Type B pancreatic cell (in vitro differentiated cells): ENCODE data around the gene SIRT7. TPM values are rescaled to one million over a fixed set of nuclear protein-coding genes. Genes with fewer than 3 reads are reported as not detected.

ENCODE experiments used
- DNase-seq: peaks from one replicate; pipeline ENCODE4 v3.0.0; 2021; ENCODE audit warnings: mixed read lengths; ENCODE audit not compliant: unreplicated experiment; ENCODE audit errors: extremely low spot score
- H3K27ac Mint-ChIP-seq: 2 replicates; pipeline ENCODE4 v1.8.0; 2021; ENCODE audit warnings: mild to moderate bottlenecking, mixed read lengths
- H3K27me3 Mint-ChIP-seq: 2 replicates; pipeline ENCODE4 v1.8.0; 2021; ENCODE audit warnings: mixed read lengths
- H3K36me3 Mint-ChIP-seq: 2 replicates; pipeline ENCODE4 v1.8.0; 2021; ENCODE audit warnings: mixed read lengths
- H3K4me1 Mint-ChIP-seq: one replicate; pipeline ENCODE4 v1.8.0; 2021; ENCODE audit warnings: mixed read lengths; ENCODE audit not compliant: unreplicated experiment
- H3K4me3 Mint-ChIP-seq: 2 replicates; pipeline ENCODE4 v1.8.0; 2021; ENCODE audit warnings: mild to moderate bottlenecking, mixed read lengths
- H3K9me3 Mint-ChIP-seq: 2 replicates; pipeline ENCODE4 v1.8.0; 2021; ENCODE audit warnings: mixed read lengths
- total RNA-seq: library from RNA; stranded (reverse); gene quantifications from 2 replicates; pipeline ENCODE4 v1.2.1, GENCODE V29; 2021; ENCODE audit warnings: low replicate concordance
- TF ChIP-seq, protein P1 (sequence below): fragments of 200-600 bp; sonication (generic); conservative IDR thresholded peaks from 2 replicates; pipeline ENCODE4 v1.5.0; 2021; ENCODE audit warnings: antibody characterized with exemption, mild to moderate bottlenecking

Gene SIRT7
- total RNA-seq, 1 donor from 2014 or later = 29.9 TPM

DNA sequence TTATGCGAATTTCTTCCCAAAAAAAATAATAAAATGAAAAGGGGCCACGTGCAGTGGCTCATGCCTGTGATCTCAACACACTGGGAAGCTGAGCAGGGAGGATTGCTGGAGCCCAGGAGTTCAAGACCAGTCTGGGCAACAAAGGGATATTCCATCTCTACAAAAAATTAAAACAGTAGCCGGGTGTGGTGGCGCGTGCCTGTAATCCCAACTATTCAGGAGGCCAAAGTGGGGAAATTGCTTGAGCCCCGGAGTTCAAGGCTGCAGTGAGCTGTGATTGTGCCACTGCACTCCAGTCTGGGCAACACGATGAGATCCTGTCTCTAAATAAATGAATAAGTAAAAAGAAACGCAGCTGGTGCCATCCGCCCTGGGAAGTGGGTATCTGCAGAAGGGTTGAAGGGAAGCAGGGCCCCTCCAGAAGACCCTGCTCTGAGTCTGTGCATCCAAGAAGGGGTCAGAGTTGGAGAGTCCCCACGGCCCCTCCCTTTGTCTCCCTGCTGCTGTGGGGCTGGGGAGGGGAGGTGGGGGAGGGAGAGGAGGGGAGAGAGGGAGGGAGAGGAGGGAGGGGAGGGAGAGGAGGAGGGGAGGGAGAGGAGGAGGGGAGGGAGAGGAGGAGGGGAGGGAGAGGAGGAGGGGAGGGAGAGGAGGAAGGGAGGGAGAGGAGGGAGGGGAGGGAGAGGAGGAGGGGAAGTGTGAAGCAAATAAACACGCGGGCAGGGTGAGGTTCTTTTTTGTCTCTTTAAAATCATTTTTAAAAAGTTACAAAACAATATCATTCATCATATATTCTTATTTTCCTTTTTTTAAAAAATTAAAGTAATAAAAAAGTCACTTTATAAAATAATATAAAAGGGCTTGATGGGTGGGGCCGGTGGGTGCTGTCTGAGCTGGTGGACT, 34.1 kb upstream of the SIRT7 start:
- no peak for DNase-seq
- H3K4me3 Mint-ChIP-seq = no peak overlapping the region
- H3K36me3 Mint-ChIP-seq = no peaks in the 10 kb centered on the region

DNA sequence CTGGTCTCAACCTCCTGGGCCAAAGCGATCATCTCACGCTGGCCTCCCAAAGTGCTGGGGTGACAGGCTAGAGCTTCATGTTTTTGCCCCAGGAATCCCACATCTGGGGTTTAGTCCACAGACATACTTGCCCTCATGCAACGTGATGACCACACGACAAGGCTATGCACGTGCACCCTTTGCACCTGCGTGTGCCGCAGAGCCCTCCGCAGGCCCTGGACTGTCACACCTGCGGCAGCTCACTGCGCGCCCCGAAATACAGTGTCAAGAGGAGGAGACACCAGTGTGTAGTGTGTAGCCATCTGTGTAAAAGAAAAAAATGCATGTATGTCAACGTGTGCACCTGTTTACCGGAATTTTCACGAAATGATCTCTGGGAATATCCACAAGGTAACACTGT, 32.5 kb upstream of the SIRT7 start:
- no peak for DNase-seq
- Mint-ChIP-seq H3K27ac (no peak overlapping the region), H3K36me3 (no peaks in the 10 kb centered on the region), H3K27me3 (peaks cover 4% of the 10 kb centered on the region), H3K9me3 (no peaks in the 10 kb centered on the region), H3K4me1 (no peaks in the 10 kb centered on the region), H3K4me3 (no peak overlapping the region)
- TF ChIP-seq, protein P1, sequence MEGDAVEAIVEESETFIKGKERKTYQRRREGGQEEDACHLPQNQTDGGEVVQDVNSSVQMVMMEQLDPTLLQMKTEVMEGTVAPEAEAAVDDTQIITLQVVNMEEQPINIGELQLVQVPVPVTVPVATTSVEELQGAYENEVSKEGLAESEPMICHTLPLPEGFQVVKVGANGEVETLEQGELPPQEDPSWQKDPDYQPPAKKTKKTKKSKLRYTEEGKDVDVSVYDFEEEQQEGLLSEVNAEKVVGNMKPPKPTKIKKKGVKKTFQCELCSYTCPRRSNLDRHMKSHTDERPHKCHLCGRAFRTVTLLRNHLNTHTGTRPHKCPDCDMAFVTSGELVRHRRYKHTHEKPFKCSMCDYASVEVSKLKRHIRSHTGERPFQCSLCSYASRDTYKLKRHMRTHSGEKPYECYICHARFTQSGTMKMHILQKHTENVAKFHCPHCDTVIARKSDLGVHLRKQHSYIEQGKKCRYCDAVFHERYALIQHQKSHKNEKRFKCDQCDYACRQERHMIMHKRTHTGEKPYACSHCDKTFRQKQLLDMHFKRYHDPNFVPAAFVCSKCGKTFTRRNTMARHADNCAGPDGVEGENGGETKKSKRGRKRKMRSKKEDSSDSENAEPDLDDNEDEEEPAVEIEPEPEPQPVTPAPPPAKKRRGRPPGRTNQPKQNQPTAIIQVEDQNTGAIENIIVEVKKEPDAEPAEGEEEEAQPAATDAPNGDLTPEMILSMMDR = no peak

More for the DNA sequence above, 34.1 kb upstream of the SIRT7 start:
- TF ChIP-seq, protein P1 = no peak
- Mint-ChIP-seq H3K27me3 (peaks cover 4% of the 10 kb centered on the region), H3K9me3 (no peaks in the 10 kb centered on the region), H3K4me1 (no peaks in the 10 kb centered on the region), H3K27ac (no peak overlapping the region)

DNA sequence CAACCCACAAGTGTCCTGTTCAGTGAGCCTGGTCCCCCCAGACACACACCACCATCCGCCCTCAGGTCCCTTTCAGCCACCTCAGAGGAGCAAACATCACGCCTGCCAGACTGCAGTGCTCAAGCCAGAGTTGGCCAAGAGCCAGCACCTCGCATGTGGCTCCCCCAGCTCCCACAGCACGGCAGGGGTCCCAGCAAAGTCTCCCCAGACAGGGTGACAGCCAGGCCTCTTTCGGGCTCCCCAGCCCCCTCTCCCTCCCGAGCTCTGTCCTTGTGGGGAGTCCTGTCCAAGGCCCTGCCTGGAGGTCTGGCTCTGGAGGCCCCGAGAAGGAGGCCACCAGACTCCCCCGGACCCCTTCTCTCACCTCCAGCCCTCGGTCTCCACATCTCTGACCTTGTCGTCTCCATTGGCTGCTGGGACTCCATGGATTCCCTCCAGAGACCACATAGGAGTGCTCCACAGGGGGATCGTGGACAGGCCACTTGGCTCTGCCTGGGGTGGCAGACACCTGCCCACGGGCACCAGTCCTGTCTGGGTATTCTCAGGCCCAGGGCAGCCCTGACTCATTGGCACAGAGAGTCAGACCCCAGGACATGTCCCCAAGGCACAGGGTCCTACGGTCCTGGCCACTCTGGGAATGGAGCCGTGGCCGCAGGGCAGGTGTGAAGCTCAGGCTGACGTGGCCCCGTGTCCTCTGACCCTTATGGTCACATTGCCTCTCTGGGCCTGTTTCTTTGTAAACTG, 30.8 kb upstream of the SIRT7 start:
- Mint-ChIP-seq H3K27ac (no peak overlapping the region), H3K4me1 (no peaks in the 10 kb centered on the region), H3K27me3 (peaks cover 4% of the 10 kb centered on the region), H3K9me3 (no peaks in the 10 kb centered on the region), H3K36me3 (no peaks in the 10 kb centered on the region), H3K4me3 (no peak overlapping the region)
- TF ChIP-seq, protein P1 = no peak
- DNase-seq = peak; percentile 69

DNA sequence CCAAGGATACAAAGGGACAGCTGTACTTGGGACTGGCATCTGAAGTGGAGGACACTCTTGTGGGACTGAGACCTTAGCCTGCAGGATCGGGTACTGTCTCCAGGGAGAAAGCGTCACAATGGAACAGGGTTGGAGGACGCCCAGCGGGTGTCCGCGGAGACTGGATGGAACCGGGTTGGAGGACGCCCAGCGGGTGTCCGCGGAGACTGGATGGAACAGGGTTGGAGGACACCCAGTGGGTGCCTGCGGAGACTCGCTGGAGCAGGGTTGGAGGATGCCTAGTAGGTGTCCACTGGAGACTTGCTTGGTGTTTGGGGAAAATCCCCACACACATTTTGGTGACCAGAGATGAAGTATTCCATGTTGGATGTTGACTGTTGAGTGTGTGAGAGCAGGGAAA, 29.2 kb upstream of the SIRT7 start, which contains the start of gene MYADML2:
TSS of gene MYADML2 (minus strand) at position 45 of the 400 bp plus-strand sequence. CDS start 5,492 bp downstream, outside the sequence.
- TF ChIP-seq, protein P1 = no peak
- no peak within 1 kb of the TSS for H3K4me3 Mint-ChIP-seq
- H3K27ac Mint-ChIP-seq = no peak within 1 kb of the TSS
- no peak for DNase-seq
- H3K9me3 Mint-ChIP-seq = no peaks in the 10 kb centered on the region
- no peaks in the 10 kb centered on the region for H3K36me3 Mint-ChIP-seq
- peaks cover 4% of the 10 kb centered on the region for H3K27me3 Mint-ChIP-seq
- H3K4me1 Mint-ChIP-seq = no peaks in the 10 kb centered on the region

DNA sequence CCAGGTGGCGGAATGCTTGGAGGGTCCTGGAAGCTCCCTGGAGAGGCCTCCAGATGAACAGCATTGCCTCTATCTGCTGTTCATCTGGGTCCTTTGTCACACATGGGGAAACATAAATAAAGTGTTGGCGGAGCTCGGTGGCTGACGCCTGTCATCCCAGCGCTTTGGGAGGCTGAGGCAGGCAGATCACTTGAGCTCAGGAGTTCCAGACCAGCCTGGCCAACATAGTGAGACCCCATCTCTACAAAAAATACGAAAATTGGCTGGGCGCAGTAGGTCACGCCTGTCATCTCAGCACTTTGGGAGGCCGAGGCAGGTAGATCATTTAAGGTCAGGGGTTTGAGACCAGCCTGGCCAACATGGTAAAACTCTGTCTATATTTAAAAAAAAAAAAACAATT, 26.9 kb upstream of the SIRT7 start:
- Mint-ChIP-seq H3K27ac (no peak overlapping the region), H3K36me3 (no peaks in the 10 kb centered on the region), H3K4me3 (no peak overlapping the region), H3K4me1 (no peaks in the 10 kb centered on the region), H3K27me3 (peaks cover 4% of the 10 kb centered on the region), H3K9me3 (no peaks in the 10 kb centered on the region)
- TF ChIP-seq, protein P1 = no peak
- no peak for DNase-seq
